ENCODE data around the gene COA6. TPM values are rescaled to one million over a fixed set of nuclear protein-coding genes. Genes with fewer than 3 reads are reported as not detected.

The COA6 gene
- total RNA-seq, 2 donors from 2014 or later, result 4.0 to 5.7 TPM

DNA sequence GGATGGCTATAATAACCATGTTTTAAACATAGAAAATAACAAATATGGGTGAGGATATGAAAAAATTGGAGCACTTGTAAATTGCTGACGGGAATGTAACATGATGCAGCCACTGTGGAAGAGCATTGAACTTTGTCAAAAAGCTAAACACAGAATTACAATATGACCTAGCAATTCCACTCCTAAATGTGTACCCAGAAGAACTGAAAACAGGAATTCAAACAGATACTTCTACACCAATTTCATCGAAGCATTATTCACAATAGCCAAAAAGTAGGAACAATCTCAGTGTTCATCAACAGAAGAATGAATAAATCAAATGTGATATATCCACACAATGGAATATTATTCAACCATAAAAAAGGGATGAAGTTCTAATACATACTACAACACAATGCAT lies 32.7 kb upstream of the COA6 start:
- peaks cover 0 to 5% (median 0%) of the 10 kb centered on the region in 3 donors for H3K9me3 ChIP-seq
- no peaks in the 10 kb centered on the region for H3K4me1 ChIP-seq
- ATAC-seq (no peak), DNase-seq (no peak)
- no peak overlapping the region for H3K27ac ChIP-seq
- no peak overlapping the region for H3K4me3 ChIP-seq
- no peaks in the 10 kb centered on the region for H3K36me3 ChIP-seq (replicated peaks in 1 of 2; ENCODE audit: insufficient read depth in 1 of 2, low read depth in 2 of 2)
- WGBS, 2 donors, result 80 to 89% methylated on average over 2 of the region's 2 CpGs
- intact Hi-C loops (cut with DNase I), result no loop called here
- no peaks in the 10 kb centered on the region for H3K27me3 ChIP-seq
- TF ChIP-seq, protein P1, sequence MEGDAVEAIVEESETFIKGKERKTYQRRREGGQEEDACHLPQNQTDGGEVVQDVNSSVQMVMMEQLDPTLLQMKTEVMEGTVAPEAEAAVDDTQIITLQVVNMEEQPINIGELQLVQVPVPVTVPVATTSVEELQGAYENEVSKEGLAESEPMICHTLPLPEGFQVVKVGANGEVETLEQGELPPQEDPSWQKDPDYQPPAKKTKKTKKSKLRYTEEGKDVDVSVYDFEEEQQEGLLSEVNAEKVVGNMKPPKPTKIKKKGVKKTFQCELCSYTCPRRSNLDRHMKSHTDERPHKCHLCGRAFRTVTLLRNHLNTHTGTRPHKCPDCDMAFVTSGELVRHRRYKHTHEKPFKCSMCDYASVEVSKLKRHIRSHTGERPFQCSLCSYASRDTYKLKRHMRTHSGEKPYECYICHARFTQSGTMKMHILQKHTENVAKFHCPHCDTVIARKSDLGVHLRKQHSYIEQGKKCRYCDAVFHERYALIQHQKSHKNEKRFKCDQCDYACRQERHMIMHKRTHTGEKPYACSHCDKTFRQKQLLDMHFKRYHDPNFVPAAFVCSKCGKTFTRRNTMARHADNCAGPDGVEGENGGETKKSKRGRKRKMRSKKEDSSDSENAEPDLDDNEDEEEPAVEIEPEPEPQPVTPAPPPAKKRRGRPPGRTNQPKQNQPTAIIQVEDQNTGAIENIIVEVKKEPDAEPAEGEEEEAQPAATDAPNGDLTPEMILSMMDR (IDR thresholded peaks at IDR 0.05), result no peak
- TF ChIP-seq POLR2A (IDR thresholded peaks at IDR 0.05), result no peak

DNA sequence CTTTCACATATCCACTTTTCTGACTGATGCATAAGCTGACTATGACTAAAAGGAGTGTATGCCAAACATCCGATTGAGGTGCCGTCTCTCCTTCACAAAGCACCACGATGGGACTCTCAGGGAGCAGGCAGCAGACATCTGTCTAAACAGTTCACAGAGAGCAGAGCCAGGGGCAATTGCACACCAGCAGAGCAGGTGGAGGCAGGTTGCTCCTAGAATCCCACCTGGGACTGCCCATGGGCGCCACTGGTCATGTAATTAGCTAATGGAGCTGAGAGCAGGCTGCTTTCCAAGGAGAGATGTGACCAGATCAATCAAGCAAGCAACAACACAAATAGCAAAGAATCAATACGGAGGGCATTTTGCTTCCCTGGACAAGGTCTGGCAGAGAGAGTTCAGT lies 30.5 kb upstream of the COA6 start:
- no peaks in the 10 kb centered on the region for H3K9me3 ChIP-seq
- intact Hi-C loops (cut with DNase I), result no loop called here
- no peaks in the 10 kb centered on the region for H3K36me3 ChIP-seq (replicated peaks in 1 of 2; ENCODE audit: insufficient read depth in 1 of 2, low read depth in 2 of 2)
- WGBS, 2 donors, result 48 to 54% methylated on average over 5 of the region's 5 CpGs
- H3K4me3 ChIP-seq, result no peak overlapping the region
- no peak for DNase-seq
- H3K4me1 ChIP-seq, result no peaks in the 10 kb centered on the region
- no peaks in the 10 kb centered on the region for H3K27me3 ChIP-seq
- TF ChIP-seq, protein P1 (IDR thresholded peaks at IDR 0.05), result no peak
- TF ChIP-seq POLR2A (IDR thresholded peaks at IDR 0.05), result no peak
- H3K27ac ChIP-seq, result no peak overlapping the region
- ATAC-seq, result no peak

GRCh38 chr1:234345237-234345636 lies 28.0 kb upstream of the COA6 start:
- intact Hi-C loops (cut with DNase I), result no loop called here
- Histone ChIP-seq H3K4me1 (no peaks in the 10 kb centered on the region), H3K9me3 (no peaks in the 10 kb centered on the region), H3K27ac (no peak overlapping the region), H3K27me3 (no peaks in the 10 kb centered on the region), H3K36me3 (replicated peaks in 1 of 2; ENCODE audit: insufficient read depth in 1 of 2, low read depth in 2 of 2) (no peaks in the 10 kb centered on the region), H3K4me3 (no peak overlapping the region)
- DNase-seq, result no peak
- TF ChIP-seq, protein P1 (IDR thresholded peaks at IDR 0.05), result no peak
- TF ChIP-seq POLR2A (IDR thresholded peaks at IDR 0.05), result no peak
- no peak for ATAC-seq
- WGBS, 2 donors, result 100% methylated on average over 1 of the region's 1 CpG

- Histone ChIP-seq H3K36me3 (replicated peaks in 1 of 2; ENCODE audit: insufficient read depth in 1 of 2, low read depth in 2 of 2) (no peaks in the 10 kb centered on the region), H3K4me1 (no peaks in the 10 kb centered on the region)
- intact Hi-C loops (cut with DNase I), result no loop called here
Observed at GRCh38 chr1:234348964-234349363, 24.3 kb upstream of the COA6 start.

More at GRCh38 chr1:234348964-234349363, 24.3 kb upstream of the COA6 start:
- H3K9me3 ChIP-seq, result no peaks in the 10 kb centered on the region
- DNase-seq (no peak), ATAC-seq (no peak)
- H3K27me3 ChIP-seq, result no peaks in the 10 kb centered on the region
- H3K27ac ChIP-seq, result no peak overlapping the region
- no peak overlapping the region for H3K4me3 ChIP-seq
- no peak for TF ChIP-seq POLR2A (IDR thresholded peaks at IDR 0.05)
- TF ChIP-seq, protein P1 (IDR thresholded peaks at IDR 0.05), result no peak
- 61 to 63% methylated on average over 4 of the region's 4 CpGs for WGBS, 2 donors
